GM19452 (cell line): ENCODE results near the gene NEGR1.

Source experiments
- ATAC-seq: cut with Tn5 transposase; IDR thresholded peaks from one replicate; pipeline ENCODE4 v1.9.1; 2021; ENCODE audit not compliant: unreplicated experiment

Gene NEGR1

GRCh38 chr1:71869326-71869725 lies 413.0 kb downstream of the NEGR1 start:
- ATAC-seq, result no peak

- no peak for ATAC-seq
Observed at GRCh38 chr1:71862756-71863155, 419.6 kb downstream of the NEGR1 start.

DNA sequence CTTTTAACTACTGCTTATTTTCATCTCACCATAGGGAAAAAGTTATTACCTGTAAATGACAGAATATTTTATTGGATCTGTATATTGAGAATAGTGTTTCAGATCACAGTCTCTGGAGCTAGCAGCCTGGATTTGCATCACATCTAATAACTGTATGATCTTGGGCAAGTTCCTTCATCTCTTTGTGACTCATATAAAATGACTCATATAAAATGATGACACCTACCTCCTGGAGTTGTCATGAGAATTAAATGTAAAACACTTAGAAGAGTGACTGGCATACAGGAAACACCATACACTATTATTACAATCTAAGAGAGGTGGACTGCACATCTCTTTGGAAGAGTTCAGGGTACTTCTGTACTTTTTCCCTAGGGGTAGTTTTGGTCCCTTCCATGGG lies 421.3 kb downstream of the NEGR1 start:
- ATAC-seq, result no peak

DNA sequence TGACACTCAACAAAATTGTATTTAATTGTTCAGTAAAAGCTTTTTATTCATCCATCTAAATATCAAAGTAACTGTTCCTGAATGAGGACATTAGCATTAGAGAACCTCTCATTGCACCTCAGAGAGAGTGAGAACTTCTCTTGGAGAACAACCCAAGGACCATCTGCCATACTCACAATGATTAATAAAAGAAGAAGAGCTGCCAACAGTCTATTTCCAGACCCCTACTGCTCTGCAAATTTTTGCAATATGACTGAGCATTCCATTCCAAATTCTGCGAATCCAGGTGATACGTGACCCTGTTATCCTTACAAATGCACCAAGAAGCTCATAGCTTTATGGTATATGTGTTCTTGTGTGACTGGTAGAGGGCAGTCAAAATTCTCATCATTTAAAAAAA lies 422.5 kb downstream of the NEGR1 start:
- no peak for ATAC-seq

DNA sequence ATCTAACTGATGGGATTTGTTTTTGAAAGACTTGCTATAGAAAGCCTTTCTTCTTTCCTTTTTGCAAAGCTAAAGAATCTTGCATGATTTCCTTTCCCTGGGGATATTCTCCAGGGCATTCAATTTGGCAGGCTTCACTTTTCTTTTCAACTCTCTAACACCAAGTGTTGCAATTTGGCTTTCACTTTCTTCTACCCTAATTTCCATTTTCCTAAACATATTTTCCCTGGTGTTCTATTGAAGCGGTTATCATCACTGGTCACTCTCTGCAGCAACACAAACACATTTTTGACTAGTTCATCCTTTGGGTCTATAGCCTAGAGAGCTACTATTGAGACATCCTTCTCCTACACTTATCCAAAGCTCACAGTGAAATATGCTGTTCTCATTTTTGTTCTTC lies 424.5 kb downstream of the NEGR1 start:
- no peak for ATAC-seq

DNA sequence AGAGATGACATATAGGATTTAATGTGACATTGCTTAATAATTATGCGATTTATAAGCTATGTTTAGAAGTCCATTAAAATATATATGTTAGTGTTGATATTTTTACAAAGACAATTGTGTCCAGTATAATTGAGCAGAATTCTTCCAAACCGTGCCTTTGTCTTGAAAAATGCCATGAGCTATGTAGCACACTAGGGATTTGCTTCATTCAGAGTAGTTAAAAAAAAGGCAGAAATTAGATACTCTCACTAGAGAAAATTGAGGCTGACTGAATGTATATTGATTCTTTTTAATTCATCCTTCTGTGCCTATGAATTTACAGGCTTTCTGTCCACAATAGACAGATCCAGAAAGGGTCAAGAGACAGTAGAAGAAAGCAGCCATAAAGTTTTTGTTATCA lies 429.0 kb downstream of the NEGR1 start:
- ATAC-seq, result no peak

GRCh38 chr1:71850936-71851335 lies 431.4 kb downstream of the NEGR1 start:
- no peak for ATAC-seq

GRCh38 chr1:71850515-71850914 lies 431.8 kb downstream of the NEGR1 start:
- ATAC-seq, result no peak

GRCh38 chr1:71843012-71843411 lies 439.3 kb downstream of the NEGR1 start:
- ATAC-seq, result no peak

- no peak for ATAC-seq
Observed at GRCh38 chr1:71839876-71840275, 442.5 kb downstream of the NEGR1 start.

- ATAC-seq, result no peak
Observed at GRCh38 chr1:71836904-71837303, 445.4 kb downstream of the NEGR1 start.

DNA sequence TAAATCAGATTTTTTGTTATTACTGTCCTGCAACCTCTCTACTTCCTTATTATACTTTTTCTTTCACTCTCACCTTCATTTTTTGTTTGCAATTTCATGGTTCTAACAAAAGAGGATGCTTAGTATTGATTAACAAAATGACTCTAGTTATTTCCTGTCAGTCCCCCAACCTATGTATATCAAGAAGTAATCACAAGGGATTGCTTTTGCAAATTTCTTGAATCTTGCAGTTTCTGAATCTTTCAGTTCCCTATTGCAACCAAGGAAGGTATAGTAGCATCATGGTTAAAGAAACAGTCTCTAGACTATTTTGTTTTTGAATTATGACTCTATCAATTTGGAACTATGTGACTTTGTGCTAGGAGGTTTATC lies 446.9 kb downstream of the NEGR1 start:
- ATAC-seq, result peak; percentile 52

- peak; percentile 23 for ATAC-seq
Observed at GRCh38 chr1:71834601-71835441, 447.5 kb downstream of the NEGR1 start.

GRCh38 chr1:71831646-71832045 lies 450.7 kb downstream of the NEGR1 start:
- no peak for ATAC-seq

GRCh38 chr1:71829346-71829745 lies 453.0 kb downstream of the NEGR1 start:
- no peak for ATAC-seq

GRCh38 chr1:71828431-71829012 lies 453.8 kb downstream of the NEGR1 start:
- no peak for ATAC-seq

GRCh38 chr1:71823708-71824305 lies 458.5 kb downstream of the NEGR1 start:
- no peak for ATAC-seq

- no peak for ATAC-seq
Observed at GRCh38 chr1:71817028-71817427, 465.3 kb downstream of the NEGR1 start.

DNA sequence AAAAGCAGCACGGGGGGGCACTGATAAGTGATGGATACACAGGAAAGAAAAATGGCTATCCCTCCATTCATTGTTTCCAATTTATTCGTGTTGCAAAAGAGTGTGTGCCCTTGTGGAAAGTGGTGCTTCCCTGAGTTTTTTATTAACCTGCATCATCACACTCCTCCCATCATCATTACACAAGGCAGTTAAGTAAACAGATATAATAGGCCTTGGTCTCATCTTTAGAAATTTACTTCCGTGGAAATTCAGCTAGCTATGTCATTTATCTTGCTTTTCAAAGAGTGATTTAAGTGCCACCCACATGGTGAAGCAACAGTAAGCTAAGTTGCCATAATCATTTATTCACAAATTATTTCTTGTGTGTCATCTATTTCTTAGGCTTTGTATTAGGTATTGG lies 473.3 kb downstream of the NEGR1 start:
- no peak for ATAC-seq

- no peak for ATAC-seq
Observed at GRCh38 chr1:71804140-71804539, 478.2 kb downstream of the NEGR1 start.

DNA sequence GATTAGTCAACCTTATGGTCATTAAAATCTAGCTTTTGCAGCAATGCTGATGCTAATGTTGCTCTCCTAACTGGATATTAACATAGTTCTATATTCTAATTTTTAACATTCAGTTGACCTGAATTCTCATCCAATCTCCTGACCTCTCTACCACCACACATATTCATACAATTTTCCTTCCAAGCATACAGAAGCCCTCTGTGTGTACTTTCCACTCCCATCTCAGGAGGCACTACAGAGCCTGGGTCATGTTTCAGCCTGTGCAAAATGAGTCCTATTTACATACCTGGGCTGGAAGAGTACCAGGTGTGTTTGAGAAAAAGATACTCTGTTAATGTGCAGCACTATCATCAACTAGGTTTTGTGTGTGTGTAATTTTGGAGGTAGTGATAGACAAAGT lies 486.3 kb downstream of the NEGR1 start:
- ATAC-seq, result no peak

DNA sequence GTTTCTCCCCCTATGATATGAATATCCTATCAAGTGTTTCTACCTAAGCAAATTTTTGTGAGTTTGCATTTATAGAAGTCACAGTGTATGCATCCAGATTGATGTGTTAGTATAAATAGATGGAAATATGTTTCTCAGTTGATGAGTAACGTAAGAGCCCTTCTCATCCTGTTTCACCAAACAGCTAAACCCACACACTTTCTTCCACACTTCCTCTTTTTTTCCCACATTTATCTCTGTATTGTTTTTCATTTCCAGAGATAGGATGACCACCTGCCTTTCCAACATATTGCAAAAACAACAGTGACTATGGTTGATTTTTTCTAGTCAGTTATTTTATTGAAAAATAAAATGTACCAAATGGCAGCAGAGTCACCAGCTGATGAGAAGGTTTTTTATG lies 490.1 kb downstream of the NEGR1 start:
- no peak for ATAC-seq
